ENCODE results near the gene OSBPL10.

Gene OSBPL10

GRCh38 chr3:31729573-31729972 is 251.5 kb downstream of the OSBPL10 start:
- no peak for DNase-seq

- DNase-seq = no peak
Measured at GRCh38 chr3:31729082-31729481, 252.0 kb downstream of the OSBPL10 start.

DNA sequence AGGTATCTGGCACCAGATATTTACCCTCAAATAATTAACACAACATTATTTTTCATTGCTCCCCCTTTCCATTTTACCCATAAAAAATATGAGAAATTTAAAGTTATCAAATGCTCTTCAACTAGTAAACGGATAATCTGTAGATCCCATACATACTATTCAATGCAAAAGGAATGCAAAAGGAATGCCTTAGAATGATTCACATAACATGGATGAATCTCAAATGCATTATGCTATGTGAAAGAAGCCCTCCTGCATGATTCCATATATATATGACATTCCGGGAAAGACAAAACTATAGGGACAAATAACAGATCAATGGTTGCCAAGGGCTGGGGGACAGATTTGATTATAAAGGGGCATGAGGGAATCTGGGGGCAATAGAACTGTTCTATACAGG is 252.7 kb downstream of the OSBPL10 start:
- DNase-seq = no peak

GRCh38 chr3:31725976-31726375 is 255.1 kb downstream of the OSBPL10 start:
- DNase-seq = no peak

GRCh38 chr3:31725568-31725967 is 255.5 kb downstream of the OSBPL10 start:
- no peak for DNase-seq

DNA sequence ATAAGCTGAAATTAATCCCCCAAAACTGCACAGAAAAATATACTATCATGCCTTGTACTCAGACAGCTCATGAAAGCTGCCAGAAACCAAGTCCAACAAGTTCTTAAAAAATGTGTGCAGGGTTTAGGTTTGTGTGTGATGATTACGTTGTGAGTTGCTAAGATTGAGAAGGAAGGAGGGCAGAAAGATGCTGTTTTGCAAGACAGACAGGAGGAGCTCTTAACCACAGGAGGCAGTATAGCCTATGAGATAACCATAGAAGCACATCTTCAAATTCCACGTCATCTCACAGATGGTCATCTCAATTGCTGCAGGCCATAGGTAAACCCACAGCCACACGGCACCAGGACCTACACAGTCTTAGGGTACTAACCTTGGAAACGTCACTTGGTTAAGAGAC is 256.4 kb downstream of the OSBPL10 start:
- DNase-seq = no peak

DNA sequence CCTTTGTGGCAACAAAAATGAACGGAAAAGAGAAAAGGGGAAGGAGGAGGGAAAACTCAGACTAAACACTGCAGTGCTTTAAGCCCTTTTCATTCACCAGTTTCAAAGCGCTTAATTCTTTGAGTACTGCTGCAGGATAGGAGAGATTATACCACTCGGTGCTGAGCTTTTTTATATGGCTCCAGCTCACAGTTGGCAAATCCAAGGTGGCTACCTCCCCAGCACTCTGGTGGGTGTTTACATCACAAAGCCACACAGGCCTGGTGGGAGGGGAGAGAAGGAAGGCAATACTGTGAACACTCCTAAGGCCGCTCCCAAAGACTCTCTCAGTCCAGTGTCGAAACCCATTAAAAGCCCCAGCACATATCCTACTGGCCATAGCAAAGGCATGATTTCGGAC is 256.9 kb downstream of the OSBPL10 start:
- no peak for DNase-seq

- no peak for DNase-seq
Measured at GRCh38 chr3:31723701-31724100, 257.4 kb downstream of the OSBPL10 start.

DNA sequence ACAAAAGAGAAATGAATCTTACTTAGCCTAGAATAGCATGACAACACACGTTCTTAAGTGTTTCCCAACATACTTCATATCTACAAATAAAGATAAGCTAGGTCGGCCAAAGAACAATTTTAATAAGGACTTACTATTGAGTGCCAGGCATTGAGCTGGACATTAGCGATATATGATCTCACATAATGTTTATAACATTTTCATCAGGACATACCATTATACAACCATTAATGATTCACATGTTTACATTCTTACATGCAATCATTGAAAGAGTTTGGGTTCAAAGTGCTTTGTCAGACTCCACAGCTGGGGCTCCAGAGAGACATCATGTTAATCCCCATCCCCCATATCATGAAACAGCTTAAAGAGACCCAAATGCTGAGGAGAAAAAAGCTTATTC is 259.4 kb downstream of the OSBPL10 start:
- no peak for DNase-seq

DNA sequence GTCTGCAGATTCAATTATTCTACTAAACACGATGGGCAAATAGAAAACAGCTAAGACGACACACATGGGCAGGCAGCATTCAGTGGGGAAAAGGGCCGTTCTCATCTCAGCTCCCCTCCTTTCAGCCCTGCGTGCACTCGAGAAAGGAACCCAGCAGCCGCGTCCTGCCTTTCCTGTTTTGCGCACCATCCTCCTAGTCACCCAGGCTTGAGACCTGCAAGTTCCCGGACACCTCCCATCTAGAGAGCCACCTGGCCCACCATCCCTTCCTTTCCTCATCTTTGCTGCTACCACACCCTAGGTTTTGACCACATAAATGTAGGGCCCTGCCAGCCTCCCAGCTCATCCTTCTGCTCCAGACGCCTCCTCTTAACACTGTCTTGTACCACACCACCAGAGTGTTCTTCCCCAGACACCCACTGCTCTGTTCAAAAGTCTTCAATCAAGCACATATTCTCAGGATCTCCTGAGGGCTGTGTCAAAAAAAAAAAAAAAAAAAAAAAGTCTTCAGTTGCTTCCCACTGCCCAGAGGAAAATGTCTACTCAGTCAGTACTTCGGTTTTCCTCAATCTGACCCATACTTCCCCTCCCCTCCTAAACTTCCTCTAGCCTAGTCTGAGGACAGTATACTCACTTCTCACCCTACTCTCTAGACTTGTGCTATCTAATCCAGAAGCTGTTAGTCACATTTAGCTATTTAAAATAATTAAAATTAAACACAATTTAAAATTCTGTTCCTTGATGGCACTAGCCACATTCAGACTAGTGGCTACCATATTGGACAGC is 266.4 kb downstream of the OSBPL10 start:
- DNase-seq = no peak

- no peak for DNase-seq
Measured at GRCh38 chr3:31713816-31714215, 267.2 kb downstream of the OSBPL10 start.

- DNase-seq = no peak
Measured at GRCh38 chr3:31710123-31710803, 270.8 kb downstream of the OSBPL10 start.

DNA sequence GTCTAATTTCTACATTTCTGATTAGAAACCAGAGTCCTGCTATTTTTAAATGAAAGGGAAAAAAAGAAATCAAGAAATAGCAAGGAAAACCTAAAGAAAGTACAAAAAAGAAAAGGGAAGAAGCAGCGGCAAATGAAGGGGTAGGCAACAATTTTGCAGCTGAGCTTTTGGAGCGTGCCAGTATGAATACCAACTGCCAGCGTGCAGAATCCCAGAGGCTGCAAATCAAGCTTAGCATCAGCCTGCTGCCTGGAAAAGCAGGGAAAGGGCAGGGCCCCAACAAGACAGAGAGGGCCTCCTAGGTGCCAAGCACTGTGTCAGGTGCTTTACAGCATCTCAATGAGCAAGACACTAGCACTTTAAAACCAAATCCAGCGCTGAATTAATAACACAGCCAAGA is 271.5 kb downstream of the OSBPL10 start:
- DNase-seq = no peak

- DNase-seq = no peak
Measured at GRCh38 chr3:31709005-31709404, 272.1 kb downstream of the OSBPL10 start.

DNA sequence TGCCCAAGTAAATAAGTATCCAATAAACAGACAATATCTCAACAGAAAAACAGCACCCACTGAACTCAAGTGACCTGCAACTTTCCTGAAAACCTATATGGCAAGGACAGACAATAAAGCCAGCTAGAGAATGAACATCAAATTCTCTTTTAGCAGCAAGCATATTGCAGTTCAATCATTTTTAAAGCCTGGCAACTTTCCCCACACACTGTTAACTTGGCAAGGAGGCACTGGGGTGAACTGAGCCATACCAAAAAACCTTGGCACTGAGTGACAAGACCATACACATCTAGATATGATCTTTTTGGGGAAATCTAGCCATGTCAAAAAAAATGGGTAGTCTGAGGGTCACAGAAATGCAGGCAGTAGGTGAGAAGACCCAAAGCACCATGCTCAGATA is 273.8 kb downstream of the OSBPL10 start:
- no peak for DNase-seq

DNA sequence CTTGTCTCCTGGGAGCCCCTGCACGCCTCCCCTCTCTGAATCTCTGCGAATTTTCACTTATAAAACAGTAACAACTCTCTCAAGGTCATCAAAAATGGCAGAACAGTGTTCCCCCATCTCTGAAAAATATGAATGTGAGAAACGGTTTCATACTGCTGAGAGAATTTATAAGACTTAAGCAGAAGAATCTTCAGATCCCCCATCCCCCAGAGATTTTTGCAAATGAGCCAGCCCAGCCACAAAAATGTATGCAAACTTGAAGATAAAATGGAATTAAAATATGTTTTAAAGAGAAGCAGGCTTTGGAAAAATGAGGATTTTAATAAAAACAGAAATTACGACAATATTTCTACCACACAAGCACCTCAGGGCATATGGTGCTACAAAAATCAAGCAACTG is 275.3 kb downstream of the OSBPL10 start:
- no peak for DNase-seq

GRCh38 chr3:31704591-31705179 is 276.4 kb downstream of the OSBPL10 start:
- no peak for DNase-seq

GRCh38 chr3:31704156-31704555 is 276.9 kb downstream of the OSBPL10 start:
- no peak for DNase-seq

GRCh38 chr3:31701286-31701685 is 279.8 kb downstream of the OSBPL10 start:
- DNase-seq = no peak

DNA sequence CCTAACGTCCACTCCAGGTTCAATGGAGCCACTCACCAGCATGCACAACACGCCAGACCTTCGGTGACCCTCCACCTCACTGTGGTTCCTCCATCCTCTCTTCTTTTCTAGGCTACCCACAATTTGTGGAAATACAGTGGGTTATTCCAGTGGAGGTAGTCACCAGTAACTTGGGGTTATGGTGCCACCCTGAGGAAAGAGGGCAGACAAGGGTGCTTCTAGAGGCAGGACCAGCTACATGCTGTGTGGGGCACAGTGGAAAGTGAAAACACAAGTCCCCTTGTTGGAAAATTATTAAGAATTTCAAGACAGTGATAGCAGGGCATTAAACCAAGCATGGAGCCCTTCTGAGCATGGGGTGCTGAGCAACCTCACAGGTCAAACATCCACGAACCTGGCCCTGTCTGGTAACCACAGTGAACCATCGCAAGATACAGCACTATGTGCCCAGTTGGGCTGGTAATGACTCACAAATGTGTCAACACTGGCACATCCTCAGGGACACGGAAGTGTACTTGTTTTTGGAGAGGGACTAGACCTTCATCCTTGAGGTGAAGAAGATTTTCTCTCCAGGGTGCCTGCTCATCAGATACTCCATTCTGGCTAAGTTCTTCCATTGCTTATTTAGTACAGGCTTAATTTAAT is 281.6 kb downstream of the OSBPL10 start:
- DNase-seq = no peak

DNA sequence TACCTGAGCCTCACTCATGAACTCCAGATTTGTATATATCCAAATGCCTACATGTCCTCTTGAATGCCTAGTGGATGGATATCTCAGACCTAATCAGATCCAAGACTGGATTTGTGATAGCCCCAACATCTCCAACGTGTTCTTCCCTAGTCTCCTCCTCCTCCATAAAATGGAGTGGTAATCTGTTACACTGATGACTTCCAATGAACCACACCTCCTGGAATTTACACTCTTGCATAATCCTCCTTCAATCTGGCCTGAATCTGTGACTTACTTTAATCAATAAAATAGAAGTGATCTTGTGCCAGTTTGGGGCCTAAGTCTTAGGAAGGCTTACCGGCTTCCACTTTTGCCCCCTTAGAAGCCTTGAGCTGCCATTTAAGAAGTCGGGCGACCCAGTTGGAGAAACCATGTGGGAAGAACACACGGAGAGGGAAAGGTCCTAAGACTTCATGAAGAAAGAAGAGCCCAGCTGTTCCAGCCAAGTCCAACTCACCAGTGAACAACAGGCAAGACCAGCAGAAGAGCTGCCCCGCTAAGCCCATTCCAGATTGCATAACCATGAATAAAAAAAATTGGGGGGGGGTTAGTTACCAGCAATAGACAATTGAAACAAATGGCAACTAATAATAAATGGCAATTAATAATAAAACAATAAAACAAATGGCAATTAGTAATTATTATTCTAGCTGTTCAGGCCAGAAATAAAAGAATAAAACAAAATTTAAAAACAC is 284.1 kb downstream of the OSBPL10 start:
- no peak for DNase-seq

DNA sequence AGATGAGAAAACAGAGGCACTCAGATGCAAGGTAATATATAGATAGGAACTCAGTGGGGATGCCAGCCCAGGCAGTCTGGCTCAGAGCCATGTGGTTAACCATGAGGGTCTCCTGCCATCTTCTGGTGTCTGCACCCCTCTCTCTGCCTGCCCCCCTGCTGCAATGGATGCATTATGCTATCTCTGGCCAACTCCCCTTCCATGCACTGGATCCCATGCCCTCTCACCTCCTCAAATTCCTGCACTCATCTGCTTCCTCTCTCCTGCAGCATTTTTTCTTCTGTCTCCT is 285.1 kb downstream of the OSBPL10 start:
- DNase-seq = no peak

DNA sequence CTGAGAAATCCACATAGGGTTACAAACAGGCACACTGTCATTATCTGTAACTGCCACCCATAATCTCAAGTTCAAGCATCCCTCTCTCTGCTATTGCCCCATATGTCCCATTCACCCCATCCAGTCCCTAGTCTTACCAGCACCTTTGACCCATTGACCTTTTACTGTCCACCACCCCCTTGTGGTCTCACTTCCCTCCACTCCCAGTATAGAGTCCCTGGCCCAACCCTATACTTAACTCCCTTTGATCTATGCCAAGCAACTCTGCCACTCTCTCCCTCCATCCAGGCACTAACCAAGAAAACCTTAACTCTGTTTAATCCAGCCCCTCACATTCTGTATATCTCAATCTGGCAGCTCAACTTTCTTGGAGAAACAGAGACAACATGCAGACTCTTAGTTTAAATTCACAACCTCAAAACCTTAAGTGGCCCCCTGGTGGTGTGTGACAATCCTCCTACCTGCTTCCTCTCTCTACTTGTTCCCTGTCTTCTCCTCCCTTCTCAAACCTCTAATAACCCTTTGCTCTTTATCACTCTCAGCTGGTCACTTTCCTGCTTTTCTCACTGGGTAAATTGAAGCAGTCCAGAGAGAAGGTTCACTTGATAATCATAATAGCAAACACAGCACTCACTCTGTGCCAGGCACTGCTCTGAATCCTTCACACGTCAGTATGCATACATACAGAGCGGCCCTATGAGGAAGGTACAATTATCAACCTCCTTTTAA is 285.6 kb downstream of the OSBPL10 start:
- no peak for DNase-seq

All from CD4-positive, alpha-beta T cell treated with Interferon gamma for 1 hour (primary cell).